RCC 7860 (cell line): ENCODE data around the gene NFATC1.

Experiments
- DNase-seq: peaks from one replicate; pipeline ENCODE4 v3.0.0-alpha.2; 2015; ENCODE audit warnings: low spot score
- FAIRE-seq: peaks from 2 replicates; lab custom pipeline; 2012; peaks lifted over from hg19 to GRCh38; lab: Jason Lieb, UNC

NFATC1 gene

DNA sequence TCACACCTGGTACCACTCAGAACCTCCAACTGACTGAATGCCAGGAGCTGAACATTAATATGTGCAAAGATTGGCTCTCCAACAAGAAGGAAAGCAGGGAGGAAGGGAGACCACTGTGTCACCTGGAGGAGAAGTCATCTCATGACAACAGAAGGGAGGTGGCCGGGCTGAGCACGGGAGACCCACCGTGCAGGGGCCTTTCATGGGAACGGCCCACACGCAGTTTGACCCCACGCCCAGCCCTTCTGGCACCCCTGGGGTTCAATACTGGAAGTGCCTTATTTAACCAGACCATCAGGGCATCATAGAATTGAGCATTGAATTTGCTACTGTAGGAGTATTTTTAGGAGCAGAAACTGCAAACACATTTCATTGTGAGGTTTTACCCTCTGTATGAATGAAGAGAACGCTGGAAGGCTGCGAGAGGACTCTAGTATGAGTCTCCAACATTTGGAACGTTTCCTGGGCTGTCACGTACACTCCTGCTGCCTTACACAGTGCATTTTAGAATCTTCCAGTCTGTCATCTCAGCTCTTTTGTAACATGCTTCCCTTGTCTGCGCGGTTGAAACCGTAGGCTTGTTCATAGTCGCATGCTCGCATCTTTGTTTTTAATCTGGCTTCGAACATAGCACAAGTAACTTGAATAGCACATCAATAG lies 132.1 kb downstream of the NFATC1 start:
- FAIRE-seq (no peak), DNase-seq (no peak)

- FAIRE-seq (no peak), DNase-seq (no peak)
Observed at GRCh38 chr18:79528316-79528695, 132.6 kb downstream of the NFATC1 start.

GRCh38 chr18:79528846-79529245 lies 133.1 kb downstream of the NFATC1 start:
- DNase-seq (peak; percentile 29), FAIRE-seq (no peak)

DNA sequence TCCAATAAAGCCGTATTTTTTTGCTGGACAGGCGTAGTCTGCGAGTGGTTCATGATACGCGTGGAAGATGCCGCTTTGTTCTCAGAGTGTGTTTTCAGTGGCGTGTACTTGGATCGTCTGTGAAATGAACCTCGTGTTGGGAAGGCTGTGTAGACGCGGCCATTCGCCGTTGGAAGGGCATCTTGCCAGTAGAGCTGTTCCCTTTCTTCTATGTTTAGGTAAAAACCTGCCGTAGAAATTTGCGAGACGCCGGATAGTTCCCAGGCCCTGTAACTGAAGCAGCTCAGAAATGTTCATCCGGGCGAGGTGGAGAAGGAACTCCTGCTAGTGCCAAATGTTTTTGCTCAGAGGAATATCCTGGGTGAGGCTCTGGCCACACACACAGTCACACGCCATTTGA lies 133.6 kb downstream of the NFATC1 start:
- no peak for FAIRE-seq

DNA sequence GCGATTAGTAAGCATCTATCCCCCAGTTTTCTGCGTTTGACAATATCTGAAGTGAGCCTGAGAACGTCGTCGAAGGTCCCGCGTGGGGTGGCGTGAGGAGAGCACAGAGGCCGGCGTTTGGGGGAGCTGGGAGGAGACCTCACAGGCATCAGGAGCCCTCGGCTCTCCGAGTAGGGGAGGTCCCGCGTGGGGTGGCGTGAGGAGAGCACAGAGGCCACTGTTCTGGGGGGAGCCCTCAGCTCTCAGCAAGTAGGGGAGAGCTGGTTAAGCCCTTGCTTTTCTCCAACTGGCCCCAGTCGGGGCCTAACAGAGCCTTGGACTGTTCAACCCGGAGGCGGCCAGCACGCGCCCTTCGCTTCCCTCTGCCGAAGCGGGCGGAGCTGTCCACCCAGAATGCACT lies 134.3 kb downstream of the NFATC1 start:
- DNase-seq (no peak), FAIRE-seq (no peak)

More for the DNA sequence above, 133.6 kb downstream of the NFATC1 start:
- DNase-seq, result no peak

DNA sequence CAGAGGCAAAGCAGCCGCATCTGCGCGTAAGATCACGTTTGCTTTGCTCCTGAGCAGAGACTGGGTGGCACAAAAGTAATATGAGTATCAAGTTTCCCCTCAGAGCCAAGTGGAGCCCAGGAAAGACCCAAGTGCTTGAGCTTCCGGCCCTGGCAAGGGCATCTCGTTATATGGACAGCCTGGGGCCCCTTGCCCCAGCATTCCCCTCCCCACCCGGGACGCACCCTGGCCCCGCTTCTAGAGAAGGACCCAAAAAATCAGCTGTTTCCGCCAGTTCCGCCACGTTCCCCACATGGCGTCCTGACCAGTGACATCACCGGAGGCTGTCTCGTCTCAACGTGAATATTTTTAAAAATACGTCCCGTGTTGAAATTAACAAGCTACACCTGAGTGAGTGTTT lies 135.1 kb downstream of the NFATC1 start:
- no peak for DNase-seq
- no peak for FAIRE-seq

- FAIRE-seq (no peak), DNase-seq (no peak)
Observed at GRCh38 chr18:79531386-79531785, 135.7 kb downstream of the NFATC1 start.

DNA sequence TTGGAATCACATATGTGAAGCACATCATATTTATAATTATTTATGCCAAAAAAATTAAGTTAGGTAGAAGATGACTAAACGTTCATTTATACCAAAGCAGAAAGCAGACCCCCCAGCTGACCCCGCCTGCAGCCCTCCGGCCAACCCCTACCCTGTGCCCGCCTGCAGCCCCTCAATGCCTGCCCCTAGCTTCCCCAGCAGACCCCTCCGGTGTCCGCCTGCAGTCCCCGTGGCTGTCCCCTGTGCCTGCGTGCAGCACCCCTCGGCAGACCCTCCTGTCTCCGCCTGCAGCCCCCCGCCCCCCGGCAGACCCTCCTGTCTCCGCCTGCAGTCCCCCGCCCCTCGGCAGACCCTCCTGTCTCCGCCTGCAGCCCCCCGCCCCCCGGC lies 136.2 kb downstream of the NFATC1 start:
- no peak for FAIRE-seq
- DNase-seq, result no peak

GRCh38 chr18:79532313-79533007 lies 136.7 kb downstream of the NFATC1 start:
- DNase-seq (no peak), FAIRE-seq (no peak)

- FAIRE-seq, result no peak
- no peak for DNase-seq
Observed at GRCh38 chr18:79533146-79533545, 137.4 kb downstream of the NFATC1 start.

DNA sequence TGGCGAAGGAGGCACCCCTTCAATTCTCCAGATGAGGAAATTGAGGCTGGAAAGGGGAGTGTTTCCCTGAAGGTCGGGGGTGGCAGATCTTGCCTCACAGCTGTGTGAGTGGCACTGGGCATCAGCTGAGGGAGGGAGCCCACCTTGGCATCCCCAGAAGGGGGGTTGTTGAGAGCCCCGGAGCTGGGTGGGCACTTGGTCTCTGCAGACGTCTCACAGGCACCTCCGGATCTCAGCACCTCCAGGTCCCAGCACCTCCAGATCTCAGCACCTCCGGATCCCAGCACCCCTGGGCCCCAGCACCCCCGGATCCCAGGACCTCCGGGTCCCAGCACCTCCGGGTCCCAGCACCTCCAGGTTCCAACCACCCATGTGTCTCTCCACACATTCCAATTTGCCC lies 137.9 kb downstream of the NFATC1 start:
- no peak for FAIRE-seq
- no peak for DNase-seq

DNA sequence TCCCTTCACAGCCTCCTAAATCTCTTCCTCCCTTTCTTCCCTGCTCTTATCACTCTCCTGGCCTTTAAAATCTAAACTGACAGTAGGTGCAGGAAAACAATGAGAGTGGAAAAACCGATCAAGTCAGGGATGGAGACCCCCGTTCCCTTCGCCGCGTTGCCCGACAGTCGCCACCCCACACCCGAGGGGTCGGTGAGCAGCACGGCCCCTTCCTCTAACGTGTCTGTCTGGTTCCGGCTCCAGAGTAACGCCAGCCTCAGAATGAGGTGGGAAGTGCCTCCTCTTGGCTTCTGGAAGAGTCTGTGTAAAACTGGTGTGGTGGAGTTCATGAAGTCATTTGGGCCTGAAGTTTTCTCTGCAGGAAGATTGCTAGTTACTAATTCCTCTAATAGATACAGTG lies 138.6 kb downstream of the NFATC1 start:
- FAIRE-seq (no peak), DNase-seq (no peak)

GRCh38 chr18:79537758-79538157 lies 142.0 kb downstream of the NFATC1 start:
- FAIRE-seq, result no peak
- DNase-seq, result no peak

- FAIRE-seq, result no peak
- DNase-seq, result no peak
Observed at GRCh38 chr18:79538635-79539034, 142.9 kb downstream of the NFATC1 start.

- DNase-seq (no peak), FAIRE-seq (no peak)
Observed at GRCh38 chr18:79540161-79540903, 144.6 kb downstream of the NFATC1 start.

- no peak for FAIRE-seq
- no peak for DNase-seq
Observed at GRCh38 chr18:79540904-79541282, 145.2 kb downstream of the NFATC1 start.

GRCh38 chr18:79542213-79542612 lies 146.5 kb downstream of the NFATC1 start:
- DNase-seq (no peak), FAIRE-seq (no peak)

- DNase-seq (no peak), FAIRE-seq (no peak)
Observed at GRCh38 chr18:79542876-79543750, 147.4 kb downstream of the NFATC1 start.

DNA sequence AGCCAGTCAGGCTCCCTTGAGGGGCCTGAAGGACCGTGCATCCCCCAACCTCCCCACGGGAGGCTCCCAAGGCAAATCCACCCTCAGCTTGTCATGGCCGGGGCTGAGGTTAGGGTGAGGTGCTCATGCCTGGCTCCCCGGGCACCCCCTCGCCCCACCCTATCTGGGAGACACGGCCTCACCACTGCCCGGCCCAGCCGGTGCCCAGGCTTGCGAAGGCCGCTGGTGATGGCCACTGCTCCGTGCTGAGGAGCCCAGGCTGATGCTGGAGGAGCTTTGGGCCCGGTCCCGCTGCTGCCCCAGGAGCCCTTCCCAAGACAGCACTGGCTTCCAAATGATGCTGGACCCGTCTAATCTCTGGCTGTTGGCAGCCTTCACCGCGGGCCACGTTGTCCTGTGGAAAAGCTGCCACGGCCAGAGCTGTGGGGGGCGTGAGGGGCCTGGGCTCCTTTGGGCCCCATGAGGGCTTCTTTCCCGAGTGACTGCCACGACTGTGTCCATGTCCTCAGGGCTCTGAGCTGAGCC lies 148.2 kb downstream of the NFATC1 start:
- DNase-seq (no peak), FAIRE-seq (no peak)

- FAIRE-seq, result no peak
- no peak for DNase-seq
Observed at GRCh38 chr18:79544386-79544963, 148.7 kb downstream of the NFATC1 start.

DNA sequence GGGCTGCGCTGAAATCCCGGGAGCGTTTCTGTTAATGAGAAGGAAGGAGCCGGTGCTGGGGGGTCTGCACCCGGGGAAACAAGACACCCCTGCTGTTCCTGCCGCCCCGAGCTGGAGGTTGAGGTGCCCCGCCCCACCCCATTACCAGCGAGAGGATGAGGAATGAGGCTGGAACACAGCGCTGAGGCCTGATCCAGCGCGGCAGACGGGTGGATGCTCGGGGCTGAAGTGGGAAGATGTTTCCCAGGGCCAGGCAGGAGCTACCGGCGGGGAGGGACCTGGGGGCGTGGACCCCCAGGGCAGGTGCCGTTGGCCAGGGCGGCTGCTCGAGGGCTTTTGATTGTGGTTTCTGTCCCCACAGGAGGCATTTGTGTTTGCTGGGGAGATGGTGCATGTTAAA lies 149.5 kb downstream of the NFATC1 start:
- FAIRE-seq (no peak), DNase-seq (no peak)
